HG02642 (cell line): ENCODE results near the gene CNPY4.

Experiments
- ATAC-seq: cut with Tn5 transposase; IDR thresholded peaks from one replicate; pipeline ENCODE4 v1.9.1; 2021; ENCODE audit warnings: mild to moderate bottlenecking; ENCODE audit not compliant: unreplicated experiment, poor library complexity

Gene CNPY4

DNA sequence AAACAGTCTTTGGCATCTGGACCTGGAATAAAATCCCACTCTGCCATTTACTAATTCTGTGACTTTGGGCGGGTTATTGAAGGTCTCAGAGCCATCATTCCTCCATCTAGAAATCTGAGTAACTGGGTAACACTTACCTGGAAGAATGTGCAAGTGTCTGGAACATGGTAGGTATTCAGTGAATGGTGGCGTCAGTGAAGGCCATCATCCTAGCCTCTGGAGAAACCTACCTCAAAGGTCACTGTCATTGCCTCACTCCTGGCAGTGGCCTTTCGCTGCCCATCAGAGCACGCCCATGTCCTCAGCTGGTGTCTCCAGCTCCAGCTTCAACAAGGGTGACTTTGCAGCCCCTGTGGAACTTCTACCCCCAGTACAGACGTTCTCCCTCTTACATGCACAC lies 44.4 kb downstream of the CNPY4 start:
- no peak for ATAC-seq

GRCh38 chr7:100166317-100166940 lies 47.0 kb downstream of the CNPY4 start:
- no peak for ATAC-seq

DNA sequence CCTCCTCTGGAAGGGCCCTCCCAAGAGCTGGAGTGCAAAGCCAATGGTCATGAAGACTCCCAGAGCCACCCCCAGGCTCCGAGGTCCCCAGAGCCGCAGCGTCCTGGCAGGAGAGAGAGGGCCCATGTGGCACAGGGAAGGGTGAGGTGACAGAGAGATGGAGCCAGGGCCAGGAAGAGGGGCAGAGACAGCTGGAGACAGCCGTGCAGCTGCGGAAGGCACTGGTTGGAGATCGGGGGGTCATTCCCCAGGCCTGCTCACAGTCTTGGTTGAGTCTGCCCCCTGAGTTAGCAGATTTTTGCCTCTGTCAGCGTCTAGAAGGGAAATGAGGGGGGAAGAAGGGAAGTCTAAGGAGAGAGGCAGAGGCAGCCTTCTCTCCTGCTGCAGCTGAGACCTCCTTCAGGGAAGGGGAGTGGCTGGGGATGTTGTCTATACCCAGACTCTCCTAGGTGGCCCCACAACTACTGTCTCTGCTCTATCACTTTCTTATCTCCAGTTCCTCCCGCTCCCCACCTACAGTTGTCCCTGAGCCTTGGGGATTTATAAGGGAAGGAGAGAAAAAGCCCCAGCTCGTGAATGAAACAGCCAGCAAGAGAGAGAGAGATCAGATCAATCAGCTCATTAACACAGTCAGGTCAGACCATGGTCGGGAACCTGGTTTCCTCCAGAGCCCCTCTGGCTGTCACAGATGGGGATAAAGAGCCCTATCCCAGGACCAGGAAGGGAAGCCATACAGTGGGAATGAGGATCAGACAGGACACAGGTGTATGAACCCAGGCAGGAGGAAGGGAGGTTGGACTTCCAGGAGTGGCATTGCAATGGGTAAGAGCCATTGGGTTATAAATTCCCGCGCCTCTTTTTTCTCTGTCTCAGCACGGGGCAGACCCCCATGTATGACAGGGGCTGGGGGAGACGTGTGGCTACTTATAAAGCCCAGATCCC lies 47.8 kb downstream of the CNPY4 start:
- no peak for ATAC-seq

DNA sequence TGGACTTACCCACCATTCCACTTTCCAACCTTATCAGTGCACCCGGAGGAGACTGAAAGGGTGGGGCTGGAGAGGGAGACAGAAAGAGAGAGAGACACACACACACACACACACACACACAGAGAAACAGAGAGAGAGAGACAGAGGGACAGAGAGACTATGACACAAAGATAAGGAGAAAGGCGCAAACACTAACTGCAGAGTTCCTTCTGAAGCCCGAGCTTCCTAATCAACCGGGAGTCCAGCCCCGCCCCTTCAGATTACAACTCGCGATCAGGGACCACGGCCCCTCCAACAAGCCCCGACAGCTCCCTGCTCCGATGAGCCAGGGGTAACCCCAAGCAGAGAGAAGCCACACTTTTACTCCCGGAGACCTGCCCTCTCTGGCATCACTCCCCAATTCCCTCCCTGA lies 48.5 kb downstream of the CNPY4 start:
- ATAC-seq, result no peak

DNA sequence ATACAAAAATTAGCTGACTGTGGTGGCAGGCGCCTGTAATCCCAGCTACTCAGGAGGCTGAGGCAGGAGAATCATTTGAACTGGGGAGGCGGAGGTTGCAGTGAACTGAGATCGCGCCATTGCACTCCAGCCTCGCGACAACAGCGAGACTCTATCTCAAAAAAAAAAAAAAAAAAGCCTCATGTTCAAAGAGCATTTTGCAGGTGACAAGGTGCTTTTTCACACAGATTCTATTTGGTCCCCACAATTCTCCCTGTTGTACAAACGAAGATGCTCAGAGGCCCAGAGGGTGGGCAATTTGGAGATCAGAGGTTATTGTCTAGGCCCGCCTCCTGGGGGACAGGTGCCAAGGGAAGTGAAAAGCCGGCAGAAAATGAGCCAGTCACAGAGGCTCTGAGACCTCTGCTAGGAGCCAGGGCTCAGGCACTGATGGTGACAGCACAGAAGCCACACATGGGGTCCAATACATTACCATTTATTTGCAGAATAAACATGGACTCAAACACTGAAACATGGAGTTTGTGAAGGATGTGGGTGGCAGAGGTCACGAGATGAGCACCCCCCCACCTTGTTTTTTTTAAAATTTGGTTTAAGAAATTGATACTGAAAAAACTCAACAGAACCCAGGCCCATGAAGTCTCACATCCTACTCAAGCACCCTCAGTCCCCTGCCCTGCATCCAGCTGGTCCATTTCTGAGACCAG lies 49.9 kb downstream of the CNPY4 start:
- no peak for ATAC-seq

GRCh38 chr7:100170101-100170897 lies 50.9 kb downstream of the CNPY4 start:
- ATAC-seq, result no peak

GRCh38 chr7:100171087-100171681 lies 51.8 kb downstream of the CNPY4 start:
- no peak for ATAC-seq

- ATAC-seq, result no peak
These were observed 52.4 kb downstream of the CNPY4 start for GRCh38 chr7:100171840-100172239.

DNA sequence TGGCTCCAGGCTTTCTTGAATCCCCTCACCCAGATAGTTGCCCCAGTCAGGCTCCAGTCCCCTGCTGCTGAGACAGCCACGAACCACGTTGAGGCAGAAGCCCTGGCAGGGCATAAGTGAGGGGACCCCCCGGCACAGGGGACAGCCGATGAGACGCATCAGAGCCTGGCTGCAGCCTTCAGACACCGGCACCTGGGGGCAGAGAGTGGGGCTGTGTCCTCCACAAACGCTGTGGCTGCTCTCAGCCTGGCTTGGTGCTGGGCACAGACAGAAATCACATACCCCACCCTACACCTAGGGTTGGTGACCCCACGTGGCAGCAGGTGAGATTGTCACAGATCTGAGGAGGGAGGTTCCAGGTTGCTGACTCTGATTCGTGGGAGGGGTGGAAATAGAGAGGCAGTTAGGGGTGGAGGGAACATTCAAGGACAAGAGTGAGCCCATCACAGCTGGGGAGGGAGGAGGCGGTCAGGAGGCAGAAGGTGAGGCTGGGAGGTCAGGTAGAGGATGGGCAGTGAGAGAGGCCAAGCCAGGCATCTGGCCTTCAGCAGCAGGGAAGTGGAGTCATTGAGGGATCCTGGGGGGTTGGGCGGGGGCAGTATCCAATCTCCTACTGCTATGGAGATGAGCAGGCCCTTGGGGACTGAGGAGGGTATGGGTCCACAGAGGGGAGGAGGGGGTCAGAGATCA lies 54.5 kb downstream of the CNPY4 start:
- ATAC-seq, result no peak

DNA sequence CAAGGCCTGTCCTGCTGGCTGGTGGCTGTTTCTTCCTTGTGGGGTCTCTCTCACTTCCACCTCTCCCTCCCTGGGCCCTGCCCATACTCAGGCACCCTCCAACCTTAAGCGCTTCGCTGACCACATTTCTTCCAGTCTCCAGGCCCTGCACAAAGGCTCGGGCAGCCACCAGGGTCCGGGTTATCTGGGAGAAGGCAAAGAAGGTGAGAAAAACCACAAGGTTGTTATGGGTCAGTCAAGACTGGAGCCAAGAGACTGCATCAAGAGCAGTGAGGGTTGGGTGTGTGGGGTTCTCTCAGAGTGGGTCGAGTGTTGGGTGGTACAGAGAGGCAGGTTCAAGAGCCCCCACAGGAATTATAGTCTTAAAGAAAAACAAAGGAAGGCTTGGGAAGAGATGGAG lies 55.1 kb downstream of the CNPY4 start:
- ATAC-seq, result no peak
